Fibroblast of lung (primary cell): ENCODE data around the gene CHST8.

ENCODE experiments used
- EZH2 ChIP-seq: IDR thresholded peaks from 2 replicates; pipeline ENCODE4 v1.5.1; 2012; ENCODE audit warnings: low read length, control low read depth, mild to moderate bottlenecking; ENCODE audit errors: missing control alignments
- TF ChIP-seq, protein P1 (sequence below), 2 donors: IDR thresholded peaks in 1 of 2; conservative IDR thresholded peaks in 1 of 2; 1 replicate in 1 of 2; 2 replicates in 1 of 2; pipeline ENCODE4 v1.5.1; 2011 to 2012; ENCODE audit warnings: low read length in 2 of 2, control low read depth in 1 of 2, inconsistent platforms in 1 of 2, low read depth in 1 of 2, mild to moderate bottlenecking in 1 of 2

DNA sequence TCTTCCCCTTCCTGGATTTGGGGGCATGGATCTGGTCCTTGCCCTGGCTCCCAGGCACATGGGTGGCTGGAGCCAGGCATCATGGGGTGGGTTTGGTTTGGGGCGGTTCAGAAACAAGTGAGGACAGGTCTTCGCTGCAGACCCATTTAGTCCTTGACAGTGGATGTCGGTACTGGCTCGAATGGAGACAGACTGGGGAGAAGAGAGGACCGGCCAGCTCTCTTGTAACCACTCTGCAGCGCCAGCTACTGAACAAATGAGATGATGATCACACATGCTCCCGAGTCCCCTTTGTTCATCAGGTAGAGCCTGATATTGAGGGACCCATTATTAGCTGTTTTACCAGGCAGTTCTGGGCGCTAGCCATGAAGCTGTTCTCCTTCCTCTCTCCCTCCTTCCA is 64.5 kb downstream of the CHST8 start:
- TF ChIP-seq, protein P1, sequence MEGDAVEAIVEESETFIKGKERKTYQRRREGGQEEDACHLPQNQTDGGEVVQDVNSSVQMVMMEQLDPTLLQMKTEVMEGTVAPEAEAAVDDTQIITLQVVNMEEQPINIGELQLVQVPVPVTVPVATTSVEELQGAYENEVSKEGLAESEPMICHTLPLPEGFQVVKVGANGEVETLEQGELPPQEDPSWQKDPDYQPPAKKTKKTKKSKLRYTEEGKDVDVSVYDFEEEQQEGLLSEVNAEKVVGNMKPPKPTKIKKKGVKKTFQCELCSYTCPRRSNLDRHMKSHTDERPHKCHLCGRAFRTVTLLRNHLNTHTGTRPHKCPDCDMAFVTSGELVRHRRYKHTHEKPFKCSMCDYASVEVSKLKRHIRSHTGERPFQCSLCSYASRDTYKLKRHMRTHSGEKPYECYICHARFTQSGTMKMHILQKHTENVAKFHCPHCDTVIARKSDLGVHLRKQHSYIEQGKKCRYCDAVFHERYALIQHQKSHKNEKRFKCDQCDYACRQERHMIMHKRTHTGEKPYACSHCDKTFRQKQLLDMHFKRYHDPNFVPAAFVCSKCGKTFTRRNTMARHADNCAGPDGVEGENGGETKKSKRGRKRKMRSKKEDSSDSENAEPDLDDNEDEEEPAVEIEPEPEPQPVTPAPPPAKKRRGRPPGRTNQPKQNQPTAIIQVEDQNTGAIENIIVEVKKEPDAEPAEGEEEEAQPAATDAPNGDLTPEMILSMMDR (conservative IDR thresholded peaks at IDR 0.05 in 1 of 2, IDR thresholded peaks at IDR 0.05 in 1 of 2; ENCODE audit: low read depth in 1 of 2, low read length in 2 of 2) = no peak
- TF ChIP-seq EZH2 = no peak
